ENCODE data around the gene KANK4. TPM values are rescaled to one million over a fixed set of nuclear protein-coding genes. Genes with fewer than 3 reads are reported as not detected.

Gene KANK4
- total RNA-seq, 4 donors from 2014 or later: 14.5 TPM; not detected in 3

DNA sequence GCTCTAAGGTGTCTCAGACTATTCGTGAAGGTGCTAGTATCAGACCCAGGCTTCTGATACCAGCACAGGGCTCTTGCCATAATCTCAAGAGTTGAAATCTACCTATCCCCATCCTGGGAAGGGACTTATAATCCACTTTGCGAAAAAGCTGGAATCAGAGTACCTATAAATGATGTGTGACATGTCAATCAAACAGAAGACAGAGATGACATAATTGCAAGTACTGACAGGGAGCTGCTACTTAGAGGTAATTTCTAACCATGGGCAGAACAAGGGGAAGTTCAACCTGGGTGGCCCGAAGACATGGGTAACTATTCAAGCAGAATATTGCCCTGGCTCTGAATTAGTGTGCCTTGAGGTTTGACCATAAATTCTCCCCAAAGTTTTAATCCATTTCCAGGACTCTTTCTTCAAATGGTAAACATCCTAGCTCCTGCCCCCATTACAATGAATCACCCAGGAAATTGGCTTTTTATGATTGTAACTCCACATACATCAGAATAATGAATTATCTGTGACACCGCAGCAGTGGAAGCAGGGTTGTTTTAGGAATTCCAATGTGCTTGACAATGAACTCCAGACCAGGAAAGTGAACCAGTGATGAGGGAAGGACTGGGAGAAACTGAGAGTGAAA lies 37.2 kb downstream of the KANK4 start:
- intact Hi-C loops (cut with DNase I; ENCODE audit: low total_unique reads): no loop called here
- no peaks in the 10 kb centered on the region for H3K4me1 ChIP-seq
- no peak for TF ChIP-seq POLR2A (IDR thresholded peaks at IDR 0.05)
- TF ChIP-seq, protein P1, sequence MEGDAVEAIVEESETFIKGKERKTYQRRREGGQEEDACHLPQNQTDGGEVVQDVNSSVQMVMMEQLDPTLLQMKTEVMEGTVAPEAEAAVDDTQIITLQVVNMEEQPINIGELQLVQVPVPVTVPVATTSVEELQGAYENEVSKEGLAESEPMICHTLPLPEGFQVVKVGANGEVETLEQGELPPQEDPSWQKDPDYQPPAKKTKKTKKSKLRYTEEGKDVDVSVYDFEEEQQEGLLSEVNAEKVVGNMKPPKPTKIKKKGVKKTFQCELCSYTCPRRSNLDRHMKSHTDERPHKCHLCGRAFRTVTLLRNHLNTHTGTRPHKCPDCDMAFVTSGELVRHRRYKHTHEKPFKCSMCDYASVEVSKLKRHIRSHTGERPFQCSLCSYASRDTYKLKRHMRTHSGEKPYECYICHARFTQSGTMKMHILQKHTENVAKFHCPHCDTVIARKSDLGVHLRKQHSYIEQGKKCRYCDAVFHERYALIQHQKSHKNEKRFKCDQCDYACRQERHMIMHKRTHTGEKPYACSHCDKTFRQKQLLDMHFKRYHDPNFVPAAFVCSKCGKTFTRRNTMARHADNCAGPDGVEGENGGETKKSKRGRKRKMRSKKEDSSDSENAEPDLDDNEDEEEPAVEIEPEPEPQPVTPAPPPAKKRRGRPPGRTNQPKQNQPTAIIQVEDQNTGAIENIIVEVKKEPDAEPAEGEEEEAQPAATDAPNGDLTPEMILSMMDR (IDR thresholded peaks at IDR 0.05): no peak
- no peaks in the 10 kb centered on the region for H3K27me3 ChIP-seq
- no peak overlapping the region for H3K27ac ChIP-seq
- no peaks in the 10 kb centered on the region for H3K9me3 ChIP-seq
- no peaks in the 10 kb centered on the region for H3K36me3 ChIP-seq
- no peak overlapping the region for H3K4me3 ChIP-seq
- no peak for DNase-seq

DNA sequence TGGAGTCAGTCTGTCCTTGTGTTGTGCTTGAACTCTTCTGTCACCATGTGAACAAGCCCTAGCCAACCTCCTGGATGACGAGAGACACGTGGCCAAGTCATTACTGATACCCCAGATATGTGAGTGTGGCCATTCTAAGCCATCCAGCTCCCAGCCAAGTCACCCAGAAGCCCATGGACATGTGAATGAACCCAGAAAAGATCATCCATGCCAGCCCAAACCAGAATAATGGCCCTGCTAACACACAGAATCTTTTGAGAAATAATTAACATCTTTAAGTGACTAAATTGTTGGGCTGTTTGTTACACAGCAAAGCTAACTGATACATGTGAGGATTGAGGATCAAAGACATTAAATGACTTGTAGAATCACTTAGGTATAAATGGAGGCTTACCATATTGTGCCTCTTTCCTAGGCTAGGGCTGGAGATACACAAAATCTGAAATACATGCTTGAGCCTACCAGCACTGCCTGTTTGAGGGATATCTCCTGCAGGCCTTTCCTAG lies 38.2 kb downstream of the KANK4 start:
- Histone ChIP-seq H3K36me3 (no peaks in the 10 kb centered on the region), H3K9me3 (no peaks in the 10 kb centered on the region), H3K27me3 (no peaks in the 10 kb centered on the region), H3K27ac (no peak overlapping the region), H3K4me1 (no peaks in the 10 kb centered on the region), H3K4me3 (no peak overlapping the region)
- DNase-seq: no peak
- intact Hi-C loops (cut with DNase I; ENCODE audit: low total_unique reads): no loop called here
- TF ChIP-seq, protein P1 (IDR thresholded peaks at IDR 0.05): no peak
- TF ChIP-seq POLR2A (IDR thresholded peaks at IDR 0.05): no peak

DNA sequence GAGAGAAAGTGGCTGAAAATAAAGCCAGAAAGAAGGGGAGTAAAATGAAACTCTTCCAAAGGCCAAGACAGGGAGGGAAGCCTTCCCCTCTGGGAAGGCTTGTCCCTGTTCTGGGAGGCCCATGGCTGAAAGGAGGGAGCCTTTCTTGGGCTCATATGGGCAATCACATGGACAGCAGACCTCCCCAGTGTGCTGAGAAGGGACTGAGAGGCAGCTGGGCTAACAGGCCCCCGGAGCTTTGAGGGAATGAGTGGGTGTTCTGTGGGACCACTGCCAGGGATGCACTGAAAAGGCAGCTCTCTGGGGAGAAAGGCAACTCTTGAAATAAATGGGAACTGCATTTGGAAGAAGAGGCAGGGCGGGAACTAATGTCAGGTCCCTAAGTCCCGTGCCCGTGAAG lies 39.1 kb downstream of the KANK4 start:
- H3K27me3 ChIP-seq: no peaks in the 10 kb centered on the region
- H3K4me3 ChIP-seq: no peak overlapping the region
- no peaks in the 10 kb centered on the region for H3K36me3 ChIP-seq
- H3K27ac ChIP-seq: no peak overlapping the region
- H3K9me3 ChIP-seq: no peaks in the 10 kb centered on the region
- intact Hi-C loops (cut with DNase I; ENCODE audit: low total_unique reads): no loop called here
- no peaks in the 10 kb centered on the region for H3K4me1 ChIP-seq
- DNase-seq: no peak
- no peak for TF ChIP-seq POLR2A (IDR thresholded peaks at IDR 0.05)
- TF ChIP-seq, protein P1 (IDR thresholded peaks at IDR 0.05): no peak

DNA sequence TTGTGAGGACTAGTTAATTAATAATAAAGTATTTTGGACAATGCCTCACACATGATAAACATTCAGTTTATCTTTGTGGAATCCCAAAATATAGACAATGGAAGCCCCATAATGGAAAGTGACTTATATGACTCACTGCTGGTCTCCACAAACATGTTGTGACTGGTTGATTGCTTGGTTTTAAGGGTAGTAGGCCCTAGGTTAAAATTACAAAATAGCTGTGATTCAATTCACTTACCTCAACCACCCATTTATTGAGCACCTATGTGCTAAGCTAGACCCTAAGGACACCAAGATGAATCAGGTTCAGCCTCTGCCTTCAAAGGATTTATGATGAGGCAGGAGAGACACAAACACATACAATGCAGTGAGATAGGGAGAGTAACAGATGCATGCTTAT lies 42.4 kb downstream of the KANK4 start:
- H3K9me3 ChIP-seq: no peaks in the 10 kb centered on the region

More for the DNA sequence above, 42.4 kb downstream of the KANK4 start:
- Histone ChIP-seq H3K27me3 (no peaks in the 10 kb centered on the region), H3K4me3 (no peak overlapping the region), H3K4me1 (no peaks in the 10 kb centered on the region), H3K36me3 (no peaks in the 10 kb centered on the region), H3K27ac (no peak overlapping the region)
- intact Hi-C loops (cut with DNase I; ENCODE audit: low total_unique reads): no loop called here
- no peak for TF ChIP-seq POLR2A (IDR thresholded peaks at IDR 0.05)
- TF ChIP-seq, protein P1 (IDR thresholded peaks at IDR 0.05): no peak
- DNase-seq: no peak

Measured in uterus (tissue), 4 donors.